HCT116 (cell line): Measurements from ENCODE around the gene DNPEP. TPM values are rescaled to one million over a fixed set of nuclear protein-coding genes. Genes with fewer than 3 reads are reported as not detected.

ENCODE experiments used
- ATAC-seq: fragments of 200-7000 bp; cut with Tn5 transposase; 2 replicates; pipeline ENCODE4 v1.9.1; 2020; ENCODE audit warnings: mild to moderate bottlenecking, moderate library complexity
- BruUV-seq: library from RNA; stranded (reverse); fragments of 400-500 nt; replicated peaks from 2 replicates; lab custom pipeline; 2021; lab: Mats Ljungman, UMichigan
- CTCF ChIA-PET: fragments of 300-600 bp; sonication (Branson Sonifier 250); formaldehyde crosslinking; loops from one replicate; lab custom pipeline; 2021; ENCODE audit warnings: antibody characterized with exemption; lab: Charles Lee
- POLR2A ChIA-PET: fragments of 300-600, 350-600 bp; sonication (Branson Sonifier 250); formaldehyde crosslinking; loops from one replicate; lab custom pipeline; 2021; ENCODE audit warnings: antibody characterized with exemption; lab: Charles Lee
- RAD21 ChIA-PET, 2 experiments: fragments of 300-600 bp; sonication (Branson Sonifier 250); formaldehyde crosslinking; loops; one replicate each; lab custom pipeline; 2023; ENCODE audit warnings: low total read pairs in 2 of 2; ENCODE audit not compliant: uncharacterized antibody in 2 of 2, unreplicated experiment in 2 of 2, low non-redundant PET in 1 of 2; lab: Charles Lee
- DNase-seq: peaks from one replicate; pipeline ENCODE4 v3.0.0-alpha.2; 2010; ENCODE audit warnings: low read depth, low spot score
- H2AFZ ChIP-seq: fragments of 200-600 bp; shearing (Covaris generic), sonication (generic); 2 replicates; pipeline ENCODE4 v1.6.1; 2017; ENCODE audit warnings: low read depth, mixed run types, mixed read lengths, antibody characterized with exemption, low read length; ENCODE audit not compliant: poor library complexity, severe bottlenecking
- H3K27ac ChIP-seq: 2 replicates; pipeline ENCODE4 v1.5.1; 2012; ENCODE audit warnings: low read depth, low read length
- H3K27me3 ChIP-seq: fragments of 200-600 bp; sonication (generic); 2 replicates; pipeline ENCODE4 v1.6.1; 2016; ENCODE audit warnings: mixed run types, low read length, mixed read lengths; ENCODE audit not compliant: insufficient read depth
- H3K36me3 ChIP-seq, 2 experiments: fragments of 200-500 bp in 1 of 2; fragments of 200-600 bp in 1 of 2; sonication (Bioruptor generic) in 1 of 2; sonication (generic) in 1 of 2; 2 replicates each; pipeline versions ENCODE4 v1.5.1 to v1.6.1; 2014 to 2016; ENCODE audit warnings: low read length in 2 of 2, inconsistent platforms in 1 of 2, mixed read lengths in 1 of 2, mixed run types in 1 of 2; ENCODE audit not compliant: insufficient read depth in 2 of 2, control insufficient read depth in 1 of 2
- H3K4me1 ChIP-seq, 2 experiments: fragments of 200-600 bp in 1 of 2; sonication (generic) in 1 of 2; 2 replicates each; pipeline versions ENCODE4 v1.5.1 to v1.6.1; 2012 to 2017; ENCODE audit warnings: low read length in 2 of 2, inconsistent platforms in 1 of 2, mild to moderate bottlenecking in 1 of 2, mixed read lengths in 1 of 2, mixed run types in 1 of 2, moderate library complexity in 1 of 2; ENCODE audit not compliant: insufficient read depth in 2 of 2, control insufficient read depth in 1 of 2
- H3K4me2 ChIP-seq: fragments of 200-600 bp; sonication (generic); 2 replicates; pipeline ENCODE4 v1.6.1; 2017; ENCODE audit warnings: mixed run types, low read length, mixed read lengths
- H3K4me3 ChIP-seq, 2 experiments: fragments of 200-600 bp in 1 of 2; sonication (generic) in 1 of 2; replicated peaks in 1 of 2; 2 replicates each; pipeline ENCODE4 v1.5.1; 2011 to 2016; ENCODE audit warnings: low read length in 2 of 2, control low read depth in 1 of 2, low read depth in 1 of 2, mild to moderate bottlenecking in 1 of 2, mixed read lengths in 1 of 2, mixed run types in 1 of 2
- H3K79me2 ChIP-seq: fragments of 200-600 bp; sonication (generic); 2 replicates; pipeline ENCODE4 v1.6.1; 2017; ENCODE audit warnings: mild to moderate bottlenecking, mixed run types, low read length, moderate library complexity, mixed read lengths; ENCODE audit not compliant: insufficient read depth
- H3K9ac ChIP-seq: fragments of 200-600 bp; sonication (generic); 2 replicates; pipeline ENCODE4 v1.6.1; 2016; ENCODE audit warnings: low read length, mixed read lengths
- H3K9me2 ChIP-seq: fragments of 200-600 bp; sonication (generic), shearing (Covaris generic); 2 replicates; pipeline ENCODE4 v1.6.1; 2017; ENCODE audit warnings: mixed run types, mild to moderate bottlenecking, moderate library complexity; ENCODE audit not compliant: insufficient read depth
- H3K9me3 ChIP-seq, 2 experiments: fragments of 200-500 bp in 1 of 2; fragments of 200-600 bp in 1 of 2; sonication (Bioruptor generic) in 1 of 2; sonication (generic) in 1 of 2; 2 replicates each; pipeline ENCODE4 v1.6.1; 2014 to 2017; ENCODE audit warnings: low read length in 2 of 2, mixed read lengths in 2 of 2, inconsistent platforms in 1 of 2, low read depth in 1 of 2, mild to moderate bottlenecking in 1 of 2, mixed run types in 1 of 2, moderate library complexity in 1 of 2; ENCODE audit not compliant: control insufficient read depth in 1 of 2, insufficient read depth in 1 of 2
- H4K20me1 ChIP-seq: fragments of 200-600 bp; sonication (generic), shearing (Covaris generic); 2 replicates; pipeline ENCODE4 v1.6.1; 2017; ENCODE audit warnings: mixed run types, mild to moderate bottlenecking, moderate library complexity; ENCODE audit not compliant: insufficient read depth
- ATF3 ChIP-seq: IDR thresholded peaks from 2 replicates; pipeline ENCODE4 v1.6.1; 2012
- CBX3 ChIP-seq: IDR thresholded peaks from 2 replicates; pipeline ENCODE4 v1.6.1; 2012; ENCODE audit warnings: low read depth
- CEBPB ChIP-seq: IDR thresholded peaks from 2 replicates; pipeline ENCODE4 v1.6.1; 2012; ENCODE audit warnings: low read depth
- EGR1 ChIP-seq: IDR thresholded peaks from 2 replicates; pipeline ENCODE4 v1.6.1; 2012; ENCODE audit warnings: low read depth
- ELF1 ChIP-seq: IDR thresholded peaks from 2 replicates; pipeline ENCODE4 v1.6.1; 2012; ENCODE audit warnings: low read depth, borderline replicate concordance
- FOSL1 ChIP-seq: IDR thresholded peaks from 2 replicates; pipeline ENCODE4 v1.6.1; 2012; ENCODE audit warnings: low read depth
- JUND ChIP-seq: IDR thresholded peaks from 2 replicates; pipeline ENCODE4 v1.6.1; 2012
- MAX ChIP-seq: IDR thresholded peaks from 2 replicates; pipeline ENCODE4 v1.6.1; 2012
- POLR2A ChIP-seq: IDR thresholded peaks from 2 replicates; pipeline ENCODE4 v1.7.0; 2011; ENCODE audit warnings: borderline replicate concordance; ENCODE audit not compliant: insufficient read depth, insufficient read length; ENCODE audit errors: extremely low read depth
- POLR2AphosphoS5 ChIP-seq: IDR thresholded peaks from 2 replicates; pipeline ENCODE4 v1.6.1; 2011; ENCODE audit warnings: mild to moderate bottlenecking, low read depth, low read length, moderate library complexity
- RAD21 ChIP-seq: IDR thresholded peaks from 2 replicates; pipeline ENCODE4 v1.6.1; 2012; ENCODE audit warnings: low read depth, mild to moderate bottlenecking
- REST ChIP-seq: IDR thresholded peaks from 2 replicates; pipeline ENCODE4 v1.6.1; 2012; ENCODE audit warnings: low read depth
- SIN3A ChIP-seq: IDR thresholded peaks from 2 replicates; pipeline ENCODE4 v1.6.1; 2012; ENCODE audit warnings: low read depth
- SP1 ChIP-seq: IDR thresholded peaks from 2 replicates; pipeline ENCODE4 v1.6.1; 2012; ENCODE audit warnings: low read depth
- SRF ChIP-seq: IDR thresholded peaks from 2 replicates; pipeline ENCODE4 v1.6.1; 2012; ENCODE audit warnings: low read depth
- TCF7L2 ChIP-seq: IDR thresholded peaks from 2 replicates; pipeline ENCODE4 v1.7.0; 2011; ENCODE audit warnings: borderline replicate concordance, inconsistent platforms; ENCODE audit not compliant: insufficient read depth, insufficient read length; ENCODE audit errors: extremely low read depth
- YY1 ChIP-seq: IDR thresholded peaks from 2 replicates; pipeline ENCODE4 v1.6.1; 2011; ENCODE audit warnings: low read length, low read depth, moderate library complexity, mild to moderate bottlenecking; ENCODE audit not compliant: insufficient replicate concordance; ENCODE audit errors: extremely low read depth
- ZBTB33 ChIP-seq: IDR thresholded peaks from 2 replicates; pipeline ENCODE4 v1.6.1; 2011; ENCODE audit warnings: mild to moderate bottlenecking, low read length, moderate library complexity; ENCODE audit not compliant: insufficient replicate concordance; ENCODE audit errors: extremely low read depth
- ZNF274 ChIP-seq: fragments of 200-500 bp; sonication (Bioruptor generic); IDR thresholded peaks from 2 replicates; pipeline ENCODE4 v1.6.1; 2014; ENCODE audit warnings: mild to moderate bottlenecking, low read depth, low read length, inconsistent platforms
- intact Hi-C: fragments of 100-400 bp; cut with micrococcal nuclease; formaldehyde crosslinking; loops from 2 replicates; pipeline ENCODE4 v1.10.0; 2022
- total RNA-seq: library from RNA; stranded (reverse); gene quantifications from one replicate; pipeline ENCODE4 v1.2.1, GENCODE V29; 2021; ENCODE audit not compliant: unreplicated experiment

DNPEP gene
- total RNA-seq, 1 experiment from 2014 or later = 80.1 TPM

GRCh38 chr2:219325657-219326315 lies 61.9 kb downstream of the DNPEP start:
- Histone ChIP-seq H2AFZ (no peak overlapping the region), H4K20me1 (no peaks in the 10 kb centered on the region), H3K4me3 (no peak overlapping the region), H3K27ac (no peak overlapping the region), H3K79me2 (no peaks in the 10 kb centered on the region), H3K9me2 (no peaks in the 10 kb centered on the region), H3K27me3 (peaks cover 49% of the 10 kb centered on the region; the same call in 1 of the 2 replicates), H3K9ac (no peak overlapping the region), H3K4me2 (no peak overlapping the region), H3K36me3 (no peaks in the 10 kb centered on the region), H3K4me1 (no peaks in the 10 kb centered on the region), H3K9me3 (no peaks in the 10 kb centered on the region)
- ChIA-PET RAD21 (no interaction called here), POLR2A (no interaction called here), CTCF (no interaction called here)
- no peak for DNase-seq
- intact Hi-C loops = no loop called here
- TF ChIP-seq REST (no peak), POLR2A (no peak), POLR2AphosphoS5 (no peak), MAX (no peak), ATF3 (no peak), SP1 (no peak), SRF (no peak), EGR1 (no peak), ELF1 (no peak), FOSL1 (no peak), TCF7L2 (no peak), JUND (no peak), SIN3A (no peak), YY1 (no peak), CEBPB (no peak), ZBTB33 (no peak), RAD21 (no peak), CBX3 (no peak), ZNF274 (no peak)
- ATAC-seq = no peak
- BruUV-seq = no TSS peak
